Testis (tissue), 3 donors: ENCODE results near the gene ANXA2R. TPM values are rescaled to one million over a fixed set of nuclear protein-coding genes. Genes with fewer than 3 reads are reported as not detected.
A peak's percentile ranks its signal among the peaks of the same experiment; 100 is the strongest.

Experiments used
- DNase-seq: peaks from one replicate; pipeline ENCODE4 v3.0.0-alpha.2; 2019
- H3K27ac ChIP-seq, 2 donors: fragments of 200-600 bp; sonication (generic); one replicate each; pipeline ENCODE4 v1.5.1; 2019
- H3K27me3 ChIP-seq: fragments of 200-600 bp; sonication (generic); one replicate; pipeline ENCODE4 v1.5.1; 2019
- H3K36me3 ChIP-seq: fragments of 200-600 bp; sonication (generic); one replicate; pipeline ENCODE4 v1.5.1; 2017; ENCODE audit warnings: low read depth; ENCODE audit errors: missing control alignments
- H3K4me1 ChIP-seq: fragments of 200-600 bp; sonication (generic); one replicate; pipeline ENCODE4 v1.5.1; 2019
- H3K4me3 ChIP-seq, 2 donors: fragments of 200-600 bp; sonication (generic); one replicate each; pipeline ENCODE4 v1.5.1; 2017 to 2019
- H3K9me3 ChIP-seq: fragments of 200-600 bp; sonication (generic); one replicate; pipeline ENCODE4 v1.5.1; 2017
- CTCF ChIP-seq, 3 experiments: fragments of 450-650 bp in 2 of 3; fragments of 200-600 bp in 1 of 3; sonication (generic) in 1 of 3; IDR thresholded peaks; one replicate each; pipeline ENCODE4 v1.5.1; 2016 to 2019; ENCODE audit warnings: antibody characterized with exemption in 3 of 3, mild to moderate bottlenecking in 2 of 3, moderate library complexity in 1 of 3
- POLR2A ChIP-seq: fragments of 450-650 bp; IDR thresholded peaks from one replicate; pipeline ENCODE4 v1.6.1; 2017; ENCODE audit warnings: antibody characterized with exemption, mild to moderate bottlenecking, moderate library complexity
- WGBS, 2 donors: methylation state at CpG; one replicate each; pipeline ENCODE4 v1.1.5; 2018; 5-methylcytosine and 5-hydroxymethylcytosine counted together
- intact Hi-C: fragments of 100-400 bp; cut with DNase I; formaldehyde crosslinking; loops from one replicate; pipeline ENCODE4 v1.15.1; 2023; ENCODE audit warnings: low total_unique reads
- polyA plus RNA-seq: library from polyadenylated mRNA; stranded (reverse); fragments of 350-450 nt; fragmentation: Illumina TruSeq; extraction: RNeasy Lipid Tissue Mini Kit (QIAGEN cat#74804); gene quantifications from one replicate; pipeline ENCODE4 v1.2.3, GENCODE V29; 2014; ENCODE audit warnings: low read depth, low replicate concordance; ENCODE audit not compliant: insufficient read depth
- total RNA-seq, 2 donors: library from RNA; depleted of rRNA; stranded (reverse); fragments of >200 nt; gene quantifications; one replicate each; pipeline ENCODE4 v1.2.3, GENCODE V29; 2016

Gene ANXA2R
- total and polyA plus RNA-seq, 3 donors from 2014 or later, result 1.6 to 10.2 (median 5.1) TPM

DNA sequence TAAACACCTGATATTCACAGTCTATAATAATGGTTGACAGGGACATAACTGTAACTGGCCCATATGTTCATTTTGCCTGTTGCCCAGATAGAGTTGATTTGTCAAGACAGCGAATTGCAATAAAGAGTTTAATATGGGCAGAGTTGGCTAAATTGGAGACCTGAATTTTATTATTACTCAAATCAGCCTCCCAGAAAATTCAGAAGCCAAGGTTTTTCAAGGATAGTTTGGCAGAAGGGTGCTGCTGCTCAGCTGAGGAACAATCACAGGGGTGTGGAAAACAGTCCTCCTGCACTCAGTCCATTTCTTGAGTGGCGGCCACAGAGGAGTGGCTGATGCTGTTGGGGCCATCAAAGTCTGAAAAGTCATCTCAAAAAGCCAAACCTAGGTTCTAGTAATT is 19.0 kb downstream of the ANXA2R start:
- Histone ChIP-seq H3K27ac (no peak overlapping the region), H3K27me3 (no peaks in the 10 kb centered on the region), H3K4me1 (peaks cover 4% of the 10 kb centered on the region), H3K9me3 (no peaks in the 10 kb centered on the region), H3K36me3 (no peaks in the 10 kb centered on the region), H3K4me3 (no peak overlapping the region)
- 77 to 85% methylated on average over 2 of the region's 2 CpGs for WGBS, 2 donors
- intact Hi-C loops, result no loop called here
- no peak for DNase-seq
- no peak for TF ChIP-seq CTCF (IDR thresholded peaks at IDR 0.05)
- no peak for TF ChIP-seq POLR2A

- no peaks in the 10 kb centered on the region for H3K9me3 ChIP-seq
- DNase-seq, result no peak
- H3K27me3 ChIP-seq, result no peaks in the 10 kb centered on the region
- peaks cover 4% of the 10 kb centered on the region for H3K4me1 ChIP-seq
- intact Hi-C loops, result no loop called here
- WGBS, 2 donors, result 26 to 30% methylated on average over 11 of the region's 11 CpGs
- H3K36me3 ChIP-seq, result no peaks in the 10 kb centered on the region
- peak overlapping the region in 1 of 2 donors; percentile 21 for H3K27ac ChIP-seq
- no peak for TF ChIP-seq POLR2A
- no peak for TF ChIP-seq CTCF (IDR thresholded peaks at IDR 0.05)
- H3K4me3 ChIP-seq, result peak overlapping the region; percentile 57
Measured at GRCh38 chr5:43020399-43020746, 19.7 kb downstream of the ANXA2R start.

DNA sequence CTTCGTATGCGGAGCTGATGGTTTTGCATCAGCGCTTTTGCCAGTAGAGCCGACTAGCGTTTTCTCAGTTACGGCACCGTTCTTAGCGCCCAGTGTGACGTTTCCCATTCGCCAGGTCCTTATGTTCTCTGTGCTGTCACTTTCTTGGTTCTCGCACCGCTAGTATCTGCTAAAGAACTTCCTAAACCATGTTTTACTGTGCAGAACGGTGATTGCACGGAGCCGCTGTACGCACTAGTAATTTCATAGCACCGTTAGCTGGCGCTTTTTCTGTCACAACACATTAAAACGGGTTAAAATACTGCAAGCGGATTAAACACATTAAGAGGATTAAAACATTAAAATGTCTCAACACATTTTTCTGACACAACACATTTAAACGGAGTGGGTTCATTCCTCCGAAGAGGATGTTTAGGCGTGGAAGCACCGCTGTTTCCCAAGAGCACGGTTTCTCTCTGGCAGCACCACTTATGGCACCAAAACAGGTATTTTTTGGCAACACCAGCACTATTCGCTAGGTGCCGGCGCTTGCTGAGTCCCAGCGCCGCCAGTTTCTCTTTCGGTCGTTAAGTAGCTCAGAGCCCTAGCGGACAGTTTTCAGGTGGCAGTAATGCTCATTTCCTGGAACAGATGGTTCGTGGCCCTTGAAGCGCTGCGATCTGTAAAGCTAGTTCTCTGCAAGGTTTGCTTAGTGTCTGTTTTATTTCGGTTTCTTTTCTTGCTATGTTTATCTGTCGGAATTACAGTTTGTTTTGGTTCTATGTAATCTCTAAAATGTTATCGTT is 20.3 kb downstream of the ANXA2R start:
- TF ChIP-seq POLR2A (no peak), CTCF (IDR thresholded peaks at IDR 0.05) (peak in 2 of 3 experiments; percentile 22 to 27)
- Histone ChIP-seq H3K9me3 (no peaks in the 10 kb centered on the region), H3K4me3 (peak overlapping the region; percentile 57), H3K27ac (peak overlapping the region in 1 of 2 donors; percentile 52), H3K36me3 (no peaks in the 10 kb centered on the region), H3K4me1 (peaks cover 4% of the 10 kb centered on the region), H3K27me3 (no peaks in the 10 kb centered on the region)
- 24 to 26% methylated on average over 39 of the region's 39 CpGs for WGBS, 2 donors
- DNase-seq, result no peak
- intact Hi-C loops, result no loop called here

DNA sequence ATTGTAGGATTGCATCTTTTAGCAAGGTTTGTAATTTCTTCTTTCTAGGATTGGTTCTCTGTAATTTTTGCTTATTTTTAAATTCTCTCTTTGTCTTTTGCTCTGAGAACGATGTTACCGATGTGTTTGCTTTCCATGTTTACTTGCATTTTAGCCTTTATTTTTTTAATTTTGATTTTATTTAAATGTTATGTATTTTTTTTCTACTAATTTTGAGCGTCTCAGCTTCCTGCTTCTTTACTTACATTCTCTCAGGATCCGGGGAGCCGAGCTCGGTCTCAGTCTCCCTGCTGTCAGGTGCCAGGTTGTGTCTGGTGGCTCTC is 20.9 kb downstream of the ANXA2R start:
- H3K36me3 ChIP-seq, result no peaks in the 10 kb centered on the region
- no peaks in the 10 kb centered on the region for H3K27me3 ChIP-seq
- peak overlapping the region in 1 of 2 donors; percentile 93 for H3K27ac ChIP-seq
- intact Hi-C loops, result no loop called here
- H3K4me1 ChIP-seq, result peaks cover 4% of the 10 kb centered on the region
- TF ChIP-seq POLR2A (no peak), CTCF (IDR thresholded peaks at IDR 0.05) (no peak)
- no peak for DNase-seq
- WGBS, 2 donors, result 25 to 35% methylated on average over 6 of the region's 6 CpGs
- peak overlapping the region; percentile 57 for H3K4me3 ChIP-seq
- no peaks in the 10 kb centered on the region for H3K9me3 ChIP-seq

- intact Hi-C loops, result no loop called here
- H3K4me3 ChIP-seq, result peak overlapping the region; percentile 57
- TF ChIP-seq POLR2A (no peak), CTCF (IDR thresholded peaks at IDR 0.05) (no peak)
- 12 to 17% methylated on average over 13 of the region's 13 CpGs for WGBS, 2 donors
- no peaks in the 10 kb centered on the region for H3K27me3 ChIP-seq
- no peaks in the 10 kb centered on the region for H3K9me3 ChIP-seq
- peaks cover 4% of the 10 kb centered on the region for H3K4me1 ChIP-seq
- H3K27ac ChIP-seq, result peak overlapping the region; percentile 51 to 93
- DNase-seq, result no peak
- no peaks in the 10 kb centered on the region for H3K36me3 ChIP-seq
Measured at GRCh38 chr5:43017428-43017815, 22.7 kb downstream of the ANXA2R start.
